OCI-LY7 (cell line): ENCODE results near the gene STAMBPL1. TPM values are rescaled to one million over a fixed set of nuclear protein-coding genes. Genes with fewer than 3 reads are reported as not detected.

ENCODE experiments used
- BruUV-seq: library from RNA; stranded (reverse); fragments of 400-500 nt; replicated peaks from 2 replicates; lab custom pipeline; 2021; lab: Mats Ljungman, UMichigan
- CTCF ChIA-PET: fragments of 300-600 bp; sonication (Branson Sonifier 250); formaldehyde crosslinking; loops from one replicate; lab custom pipeline; 2022; ENCODE audit warnings: antibody characterized with exemption; ENCODE audit not compliant: unreplicated experiment; lab: Charles Lee
- POLR2A ChIA-PET: fragments of 300-600 bp; sonication (Branson Sonifier 250); formaldehyde crosslinking; loops from one replicate; lab custom pipeline; 2022; ENCODE audit warnings: antibody characterized with exemption; lab: Charles Lee
- DNase-seq: peaks from one replicate; pipeline ENCODE4 v3.0.0-alpha.2; 2015; ENCODE audit warnings: low spot score
- H2AFZ ChIP-seq: fragments of 200-600 bp; sonication (generic), shearing (Covaris generic); 2 replicates; pipeline ENCODE4 v1.6.1; 2014; ENCODE audit warnings: mild to moderate bottlenecking, antibody characterized with exemption, low read length, moderate library complexity
- H3K27ac ChIP-seq: fragments of 200-600 bp; sonication (generic); 2 replicates; pipeline ENCODE4 v1.5.1; 2014; ENCODE audit warnings: mixed run types, low read depth, mild to moderate bottlenecking, moderate library complexity, low read length, inconsistent platforms; ENCODE audit not compliant: poor library complexity, severe bottlenecking
- H3K36me3 ChIP-seq: fragments of 200-600 bp; sonication (generic); 2 replicates; pipeline ENCODE4 v1.6.1; 2014; ENCODE audit warnings: mild to moderate bottlenecking, antibody characterized with exemption, low read length, moderate library complexity, mixed read lengths; ENCODE audit not compliant: insufficient read depth
- H3K4me1 ChIP-seq: fragments of 200-600 bp; sonication (generic); 2 replicates; pipeline ENCODE4 v1.5.1; 2014; ENCODE audit warnings: mild to moderate bottlenecking, low read length; ENCODE audit not compliant: insufficient read depth, poor library complexity, severe bottlenecking
- H3K4me2 ChIP-seq: fragments of 200-600 bp; sonication (generic); 2 replicates; pipeline ENCODE4 v1.6.1; 2014; ENCODE audit warnings: mild to moderate bottlenecking, low read length
- H3K4me3 ChIP-seq: fragments of 200-600 bp; sonication (generic); 2 replicates; pipeline ENCODE4 v1.5.1; 2014; ENCODE audit warnings: mild to moderate bottlenecking, low read depth, low read length; ENCODE audit not compliant: poor library complexity, severe bottlenecking
- H3K79me2 ChIP-seq: fragments of 200-600 bp; sonication (generic); 2 replicates; pipeline ENCODE4 v1.6.1; 2016; ENCODE audit warnings: low read depth, mild to moderate bottlenecking, low read length, moderate library complexity, mixed read lengths; ENCODE audit not compliant: insufficient read depth
- H3K9me2 ChIP-seq: fragments of 200-600 bp; sonication (generic); 2 replicates; pipeline ENCODE4 v1.6.1; 2016; ENCODE audit warnings: mild to moderate bottlenecking, low read length, mixed read lengths; ENCODE audit not compliant: insufficient read depth
- H3K9me3 ChIP-seq: fragments of 200-600 bp; sonication (generic); 2 replicates; pipeline ENCODE4 v1.6.1; 2014; ENCODE audit warnings: mild to moderate bottlenecking, mixed run types, low read length, mixed read lengths
- H4K20me1 ChIP-seq: fragments of 200-600 bp; sonication (generic); 2 replicates; pipeline ENCODE4 v1.6.1; 2014; ENCODE audit warnings: mild to moderate bottlenecking, antibody characterized with exemption, low read length, moderate library complexity, mixed read lengths; ENCODE audit not compliant: insufficient read depth
- EZH2phosphoT487 ChIP-seq: fragments of 200-600 bp; sonication (generic); IDR thresholded peaks from 2 replicates; pipeline ENCODE4 v1.6.1; 2018; ENCODE audit warnings: low read depth, borderline replicate concordance, mild to moderate bottlenecking, mixed run types, antibody characterized with exemption, low read length, moderate library complexity, mixed read lengths
- intact Hi-C: fragments of 100-400 bp; cut with micrococcal nuclease; formaldehyde crosslinking; loops from one replicate; pipeline ENCODE4 v1.10.0; 2022; ENCODE audit not compliant: unreplicated experiment
- total RNA-seq, 2 experiments: library from RNA; depleted of rRNA in 1 of 2; stranded (reverse); fragments of >200 nt in 1 of 2; shearing (Covaris generic) in 1 of 2; gene quantifications; 2 replicates each; pipeline ENCODE4 v1.2.3, GENCODE V29; 2014 to 2022
- TF ChIP-seq, protein P1 (sequence below): fragments of 200-600 bp; sonication (generic); conservative IDR thresholded peaks from 2 replicates; pipeline ENCODE4 v1.5.1; 2014; ENCODE audit warnings: mild to moderate bottlenecking, antibody characterized with exemption, low read length, moderate library complexity, mixed read lengths

STAMBPL1 gene
- total RNA-seq, 2 experiments from 2014 or later = 44.4 to 47.2 TPM

- DNase-seq = no peak
- Histone ChIP-seq H3K4me1 (no peaks in the 10 kb centered on the region), H3K27ac (no peak overlapping the region), H2AFZ (no peak overlapping the region), H3K9me2 (no peaks in the 10 kb centered on the region), H3K4me3 (no peak overlapping the region), H3K9me3 (no peaks in the 10 kb centered on the region), H3K4me2 (no peak overlapping the region), H3K79me2 (no peaks in the 10 kb centered on the region), H4K20me1 (no peaks in the 10 kb centered on the region), H3K36me3 (no peaks in the 10 kb centered on the region)
- BruUV-seq = no TSS peak
- TF ChIP-seq, protein P1, sequence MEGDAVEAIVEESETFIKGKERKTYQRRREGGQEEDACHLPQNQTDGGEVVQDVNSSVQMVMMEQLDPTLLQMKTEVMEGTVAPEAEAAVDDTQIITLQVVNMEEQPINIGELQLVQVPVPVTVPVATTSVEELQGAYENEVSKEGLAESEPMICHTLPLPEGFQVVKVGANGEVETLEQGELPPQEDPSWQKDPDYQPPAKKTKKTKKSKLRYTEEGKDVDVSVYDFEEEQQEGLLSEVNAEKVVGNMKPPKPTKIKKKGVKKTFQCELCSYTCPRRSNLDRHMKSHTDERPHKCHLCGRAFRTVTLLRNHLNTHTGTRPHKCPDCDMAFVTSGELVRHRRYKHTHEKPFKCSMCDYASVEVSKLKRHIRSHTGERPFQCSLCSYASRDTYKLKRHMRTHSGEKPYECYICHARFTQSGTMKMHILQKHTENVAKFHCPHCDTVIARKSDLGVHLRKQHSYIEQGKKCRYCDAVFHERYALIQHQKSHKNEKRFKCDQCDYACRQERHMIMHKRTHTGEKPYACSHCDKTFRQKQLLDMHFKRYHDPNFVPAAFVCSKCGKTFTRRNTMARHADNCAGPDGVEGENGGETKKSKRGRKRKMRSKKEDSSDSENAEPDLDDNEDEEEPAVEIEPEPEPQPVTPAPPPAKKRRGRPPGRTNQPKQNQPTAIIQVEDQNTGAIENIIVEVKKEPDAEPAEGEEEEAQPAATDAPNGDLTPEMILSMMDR = no peak
- no peak for TF ChIP-seq EZH2phosphoT487
- ChIA-PET POLR2A (interaction anchor here (0.7 to 1.4 kb wide), 2 partner anchors 11 to 33 kb away, joined by 3 to 4 read pairs; partner anchors contain the start of gene FAS), CTCF (no interaction called here)
- intact Hi-C loops = no loop called here
These were observed 77.3 kb downstream of the STAMBPL1 start for GRCh38 chr10:88957381-88957780.

GRCh38 chr10:88958721-88959120 lies 78.7 kb downstream of the STAMBPL1 start:
- CTCF ChIA-PET = no interaction called here
- TF ChIP-seq EZH2phosphoT487 = no peak
- TF ChIP-seq, protein P1 = no peak
- BruUV-seq = no TSS peak
- intact Hi-C loops = no loop called here
- H3K4me2 ChIP-seq = no peak overlapping the region
- POLR2A ChIA-PET = interaction anchor here (0.6 kb wide), 2 partner anchors 260 to 1215 kb away, joined by 3 to 4 read pairs; no protein-coding TSS in a partner anchor
- no peaks in the 10 kb centered on the region for H3K79me2 ChIP-seq
- DNase-seq = no peak
- H3K4me1 ChIP-seq = no peaks in the 10 kb centered on the region
- no peaks in the 10 kb centered on the region for H3K9me3 ChIP-seq
- no peak overlapping the region for H3K27ac ChIP-seq
- H3K9me2 ChIP-seq = no peaks in the 10 kb centered on the region
- no peak overlapping the region for H3K4me3 ChIP-seq
- no peaks in the 10 kb centered on the region for H3K36me3 ChIP-seq
- no peak overlapping the region for H2AFZ ChIP-seq
- H4K20me1 ChIP-seq = no peaks in the 10 kb centered on the region

DNA sequence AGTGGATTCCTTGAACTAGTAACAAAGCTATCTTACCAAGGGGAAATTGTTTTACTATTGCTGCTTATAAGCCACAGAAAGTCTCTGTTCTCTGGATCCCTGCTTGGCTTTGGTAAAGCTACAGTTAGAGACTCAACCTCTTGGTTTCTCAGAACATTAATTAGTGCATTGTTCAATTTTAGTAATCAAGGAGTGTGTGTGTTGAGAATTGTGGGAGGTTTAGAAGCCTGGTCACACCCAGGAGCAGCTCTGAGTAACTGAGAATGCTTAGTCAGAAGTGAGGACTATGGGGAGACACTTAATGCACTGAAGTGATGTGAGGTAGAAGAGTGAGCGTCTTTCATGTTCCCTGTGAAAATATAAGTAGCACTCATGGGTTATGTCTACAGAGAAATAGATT lies 80.8 kb downstream of the STAMBPL1 start:
- Histone ChIP-seq H3K36me3 (no peaks in the 10 kb centered on the region), H4K20me1 (no peaks in the 10 kb centered on the region), H3K4me1 (no peaks in the 10 kb centered on the region), H3K4me3 (no peak overlapping the region), H3K9me2 (no peaks in the 10 kb centered on the region), H3K4me2 (no peak overlapping the region), H3K9me3 (no peaks in the 10 kb centered on the region), H3K79me2 (no peaks in the 10 kb centered on the region), H3K27ac (no peak overlapping the region), H2AFZ (no peak overlapping the region)
- ChIA-PET POLR2A (interaction anchor here (1.3 kb wide), 1 partner anchor 35 kb away, joined by 3 read pairs; no protein-coding TSS in a partner anchor), CTCF (no interaction called here)
- intact Hi-C loops = no loop called here
- DNase-seq = no peak
- BruUV-seq = no TSS peak
- TF ChIP-seq, protein P1 = no peak
- no peak for TF ChIP-seq EZH2phosphoT487
